ENCODE data around the gene KRT3. TPM values are rescaled to one million over a fixed set of nuclear protein-coding genes. Genes with fewer than 3 reads are reported as not detected.

KRT3 gene
- total RNA-seq = not detected in 2 replicates

GRCh38 chr12:52795694-52796428 is at the start of gene KRT3:
KRT3 (minus strand) TSS chr12:52796117; CDS start chr12:52796042, 75 bp downstream.
- no peak for DNase-seq (ENCODE audit: low read depth in 2 of 2)

DNA sequence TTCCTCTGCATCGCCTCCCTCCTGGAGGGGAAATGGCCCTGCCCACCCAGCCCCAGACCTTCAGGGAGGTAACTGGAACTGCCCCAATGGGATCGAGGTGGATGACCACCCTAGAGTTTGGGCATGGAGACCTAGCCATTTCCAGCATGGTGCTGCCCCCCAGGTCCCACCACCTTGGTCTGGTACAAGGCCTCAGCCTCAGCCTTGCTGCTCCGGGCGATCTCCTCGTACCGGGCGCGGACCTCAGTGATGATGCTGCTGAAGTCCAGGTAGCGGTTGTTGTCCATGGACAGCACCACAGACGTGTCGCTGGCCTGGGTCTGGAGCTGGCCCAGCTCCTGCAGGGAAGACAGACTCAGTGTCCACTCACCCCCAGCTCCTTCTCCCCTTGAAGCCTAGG is 48.5 kb upstream of the KRT3 start:
- no peak for DNase-seq (ENCODE audit: low read depth in 2 of 2)

DNA sequence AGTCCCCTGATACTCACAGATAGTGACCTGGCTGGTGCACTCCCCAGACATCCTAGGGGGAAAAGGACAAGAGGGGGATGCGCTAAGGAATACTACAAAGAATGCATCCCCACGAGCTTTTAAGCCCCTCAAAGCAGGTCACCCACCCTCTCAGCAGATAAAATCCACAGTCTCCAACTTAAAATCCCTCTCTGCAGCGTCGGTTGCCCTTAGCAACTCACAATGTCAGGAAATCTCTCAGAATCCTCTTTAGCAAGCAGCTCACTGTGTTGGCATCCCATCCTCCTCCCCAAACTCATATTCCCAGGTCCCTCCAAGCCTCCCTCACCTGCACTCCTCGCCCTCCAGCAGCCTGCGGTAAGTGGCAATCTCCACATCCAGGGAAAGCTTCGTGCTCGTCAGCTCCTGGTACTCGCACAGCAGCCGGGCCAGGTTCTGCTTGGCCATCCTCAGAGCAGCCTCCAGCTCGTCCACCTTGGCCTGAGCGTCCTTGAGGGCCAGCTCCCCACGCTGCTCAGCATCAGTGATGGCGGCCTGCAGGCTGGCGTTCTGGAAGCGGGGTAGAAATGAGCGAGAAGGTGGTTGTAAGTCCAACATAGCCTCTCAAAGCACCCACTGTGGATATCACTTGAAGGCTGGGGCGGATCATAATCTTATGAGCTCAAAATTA is 43.7 kb upstream of the KRT3 start:
- DNase-seq (ENCODE audit: low read depth in 2 of 2) = no peak

- no peak for DNase-seq (ENCODE audit: low read depth in 2 of 2)
These were observed 42.9 kb upstream of the KRT3 start for GRCh38 chr12:52838609-52839435.

DNA sequence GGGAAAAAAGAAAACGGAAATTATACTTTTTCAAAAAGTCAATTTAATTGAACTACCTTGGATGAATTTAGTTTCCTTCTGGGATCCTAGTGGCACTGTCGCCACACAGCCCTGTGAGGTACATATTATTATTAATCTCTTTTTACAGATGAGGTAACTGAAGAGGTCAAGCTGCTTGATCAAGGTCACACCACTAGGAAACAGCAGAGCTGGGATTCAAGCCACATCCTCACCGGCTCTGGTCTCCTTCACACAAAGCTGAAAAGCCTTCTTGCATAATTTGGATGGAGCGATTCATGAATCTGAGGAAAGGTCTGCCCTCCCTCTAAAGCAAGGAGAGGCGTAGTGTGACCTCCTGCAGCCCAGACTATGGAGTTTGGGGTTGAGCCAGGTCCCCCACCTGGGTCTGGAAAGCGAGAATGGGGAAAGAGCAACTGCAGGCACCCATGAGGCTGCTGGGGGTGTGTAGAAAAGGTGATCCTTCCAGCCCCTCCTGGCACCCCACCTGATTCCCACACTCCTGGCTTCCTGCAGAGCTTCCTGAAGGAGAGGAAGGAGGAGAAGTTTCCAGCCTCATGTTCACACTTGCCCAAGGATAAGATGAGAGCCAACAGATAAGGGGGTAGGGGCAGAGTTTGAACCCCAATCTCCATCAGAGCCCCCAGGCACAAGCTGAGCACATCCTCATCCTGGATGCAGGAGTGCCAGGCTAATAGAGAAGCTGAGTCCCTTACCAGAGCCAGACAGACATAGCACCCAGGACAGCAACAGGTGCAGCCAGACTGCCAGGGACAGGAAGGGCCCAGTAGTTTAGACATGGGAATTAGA is 42.1 kb upstream of the KRT3 start:
- DNase-seq (ENCODE audit: low read depth in 2 of 2) = no peak

DNA sequence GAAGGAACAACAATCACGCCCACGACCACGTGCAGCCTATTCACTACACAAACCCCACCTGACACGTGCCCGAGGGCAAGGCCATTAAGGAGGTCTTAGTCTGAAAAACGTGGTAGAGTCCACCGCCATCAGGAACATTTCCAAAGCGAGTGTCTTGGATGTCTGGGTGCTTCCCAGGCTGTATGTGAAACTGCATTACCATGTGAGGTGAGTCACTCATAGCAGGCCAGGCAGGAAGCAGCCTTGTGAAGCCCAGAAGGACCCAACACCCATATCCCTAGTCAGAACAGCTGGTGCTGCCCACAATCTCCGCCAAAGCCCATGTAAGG is 41.5 kb upstream of the KRT3 start:
- DNase-seq (ENCODE audit: low read depth in 2 of 2) = peak in 1 of 2 donors; percentile 69

GRCh38 chr12:52836491-52837412 is 40.8 kb upstream of the KRT3 start:
- DNase-seq (ENCODE audit: low read depth in 2 of 2) = no peak

DNA sequence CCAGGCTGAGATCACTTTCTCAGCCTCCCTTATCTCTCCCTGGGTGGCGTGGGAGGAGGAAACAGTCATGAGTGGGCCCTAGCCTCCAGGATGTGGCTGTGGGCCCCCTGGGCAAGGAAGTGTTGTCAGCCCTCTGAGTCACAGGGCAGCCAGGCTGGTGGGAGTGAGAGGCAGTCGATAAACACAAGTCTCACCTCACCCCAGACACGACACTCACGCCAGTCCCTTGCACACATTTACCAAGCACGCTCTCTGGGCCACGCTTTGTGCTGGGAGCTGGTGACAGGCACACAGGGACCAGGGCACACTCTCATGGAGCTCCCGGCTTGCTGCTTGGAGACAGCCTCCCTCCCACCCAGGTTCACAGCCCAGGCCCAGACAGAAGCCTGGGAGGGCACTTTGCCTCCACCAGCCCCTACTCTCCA is 40.1 kb upstream of the KRT3 start:
- peak in 1 of 2 donors; percentile 74 for DNase-seq (ENCODE audit: low read depth in 2 of 2)

DNA sequence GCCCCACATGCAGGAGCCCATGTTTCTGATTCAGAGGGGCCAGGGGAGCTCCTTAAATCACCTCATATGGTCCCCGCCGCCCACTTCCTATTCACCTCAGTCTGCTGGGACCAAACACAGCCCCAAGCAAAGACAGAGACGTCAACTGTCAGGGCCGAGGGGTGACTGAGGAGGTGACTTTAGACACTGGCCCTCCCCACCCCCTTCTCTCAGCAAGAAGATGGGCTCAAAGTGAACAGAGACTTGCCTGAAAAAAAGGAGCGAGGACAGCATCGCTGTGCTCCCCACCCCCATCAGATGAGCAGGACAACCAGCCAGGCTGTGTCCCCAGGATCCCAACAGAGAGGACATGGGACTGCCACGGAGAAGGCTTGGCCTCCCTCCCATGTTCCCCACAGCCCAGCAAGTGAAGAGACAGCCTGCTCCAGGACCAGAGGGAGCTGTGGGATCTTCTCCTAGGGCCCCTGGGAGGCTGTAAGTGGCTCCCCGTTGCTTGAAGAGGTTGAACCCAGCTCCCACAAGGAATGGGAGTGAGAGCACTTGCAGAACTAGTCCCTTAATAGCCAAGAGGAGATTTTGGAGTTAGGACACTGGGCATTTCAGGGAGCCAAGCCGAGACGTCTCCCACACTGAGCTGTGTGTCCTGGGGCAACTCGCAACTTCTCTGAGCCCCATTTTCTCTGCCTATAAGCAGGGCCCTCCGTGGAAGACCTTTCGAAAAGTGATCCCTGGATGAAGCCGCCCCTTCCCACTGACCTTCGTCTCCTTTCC is 39.5 kb upstream of the KRT3 start:
- DNase-seq (ENCODE audit: low read depth in 2 of 2) = no peak

DNA sequence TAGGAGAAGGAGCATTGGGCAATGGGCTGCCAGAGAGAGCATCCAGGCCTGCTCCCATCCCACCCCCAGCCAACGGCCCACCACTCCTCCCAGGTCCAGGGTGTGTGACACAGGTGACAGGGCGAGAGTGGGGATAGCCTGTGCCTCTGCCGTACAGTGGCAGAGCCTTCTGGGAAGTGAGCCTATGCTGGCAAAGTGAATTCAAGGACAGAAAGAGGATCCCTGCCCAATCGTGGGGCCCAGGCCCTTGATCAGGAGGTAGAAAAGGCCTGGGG is 38.7 kb upstream of the KRT3 start:
- DNase-seq (ENCODE audit: low read depth in 2 of 2) = no peak

DNA sequence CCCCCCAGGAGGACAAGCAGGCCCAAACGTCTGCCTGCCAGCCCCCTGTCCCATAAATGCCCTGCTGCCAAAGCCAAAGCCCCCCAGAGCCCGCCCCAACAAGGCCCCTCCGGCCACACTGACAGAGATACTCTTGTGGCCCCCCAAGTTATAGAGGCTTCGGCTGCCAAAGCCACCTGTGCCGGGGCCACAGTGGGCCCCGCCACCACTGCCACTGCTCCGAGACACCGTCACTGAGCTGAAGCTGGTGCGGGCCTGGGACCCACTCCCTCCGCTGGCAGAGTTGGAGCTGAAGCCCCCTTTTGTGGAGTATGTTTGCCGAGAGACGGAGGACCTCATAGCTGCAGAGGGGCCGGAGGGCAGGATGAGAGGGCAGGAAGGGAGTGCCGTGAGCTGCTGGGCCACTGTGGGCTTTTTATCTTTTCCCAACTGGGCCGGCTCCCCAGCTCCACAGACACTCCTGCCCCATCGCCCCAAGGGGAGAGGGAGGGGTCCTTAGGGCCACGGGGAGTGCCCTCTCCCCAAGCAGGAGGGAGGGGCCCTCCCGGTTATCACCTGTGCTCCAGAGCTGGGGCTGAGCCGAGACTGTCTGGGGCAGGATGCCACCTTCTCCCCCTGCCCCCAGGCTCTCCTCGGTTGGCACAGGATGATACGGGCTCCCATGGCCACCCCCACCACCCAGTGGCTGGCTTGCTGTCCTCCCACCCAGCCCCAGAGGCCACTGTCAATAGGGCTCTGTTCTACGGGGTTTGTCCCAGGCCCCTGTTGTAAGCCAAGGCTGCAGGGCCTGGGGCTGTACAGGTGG is 38.2 kb upstream of the KRT3 start, which contains the start of gene KRT79:
KRT79 (minus strand) TSS at position 390 of the 805 bp plus-strand sequence; CDS start at position 339, 51 bp downstream.
- DNase-seq (ENCODE audit: low read depth in 2 of 2) = no peak

- DNase-seq (ENCODE audit: low read depth in 2 of 2) = no peak
These were observed 37.3 kb upstream of the KRT3 start for GRCh38 chr12:52832985-52833905.

DNA sequence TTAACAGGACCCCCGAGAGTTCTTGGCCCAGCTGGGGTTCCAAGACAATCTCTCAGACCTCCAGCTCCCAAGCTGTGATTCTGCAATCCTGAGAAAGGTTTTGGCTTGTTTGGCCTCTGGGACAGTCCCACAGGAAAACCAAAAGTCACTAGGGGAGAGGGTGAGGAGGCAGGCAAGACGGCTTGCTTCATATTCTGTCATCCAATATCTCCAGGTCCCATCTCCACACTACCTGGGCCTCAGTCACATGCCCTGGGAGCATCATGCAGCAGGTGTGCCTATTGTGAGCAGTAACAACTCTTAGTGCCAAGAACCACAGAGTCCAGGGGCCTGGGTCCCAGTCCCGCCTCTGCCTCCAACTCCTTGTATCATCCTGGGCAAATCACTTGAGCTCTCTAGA is 36.5 kb upstream of the KRT3 start:
- no peak for DNase-seq (ENCODE audit: low read depth in 2 of 2)

- no peak for DNase-seq (ENCODE audit: low read depth in 2 of 2)
These were observed 35.3 kb upstream of the KRT3 start for GRCh38 chr12:52831251-52831650.

DNA sequence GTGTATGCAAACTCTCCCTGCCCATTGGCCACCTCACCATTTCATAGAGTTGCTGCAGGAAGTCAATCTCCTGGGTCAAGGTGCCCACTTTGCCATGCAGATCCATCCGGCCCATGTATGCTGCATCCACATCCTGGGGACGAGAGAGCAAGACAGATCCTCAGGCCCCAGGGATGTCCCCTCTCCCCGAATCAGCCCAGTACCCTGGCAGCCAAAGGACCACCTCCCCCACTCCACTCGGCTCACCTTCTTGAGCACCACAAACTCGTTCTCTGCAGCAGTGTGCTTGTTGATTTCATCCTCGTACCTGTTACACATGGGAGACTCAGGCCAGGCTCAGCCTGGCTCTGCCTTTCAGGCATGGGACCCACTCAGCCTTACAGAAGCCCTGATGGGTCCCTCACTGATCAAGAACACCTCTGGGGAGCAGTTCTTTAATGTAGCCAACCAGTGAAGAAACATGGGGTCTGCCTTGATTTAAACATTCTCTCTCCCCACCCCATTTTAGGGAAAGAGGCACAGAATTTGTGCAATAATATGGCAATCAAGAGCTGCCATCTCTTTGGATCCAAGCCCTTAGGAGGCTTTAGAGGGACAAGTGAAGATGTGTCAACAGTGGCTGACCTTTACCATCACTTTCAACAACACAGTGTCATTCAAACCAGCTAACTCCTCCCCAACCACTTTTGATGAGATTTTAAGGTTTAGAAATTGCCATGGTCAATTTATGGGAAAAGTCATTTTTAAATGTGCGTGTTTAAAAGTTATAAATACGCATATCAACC is 34.3 kb upstream of the KRT3 start:
- no peak for DNase-seq (ENCODE audit: low read depth in 2 of 2)

DNA sequence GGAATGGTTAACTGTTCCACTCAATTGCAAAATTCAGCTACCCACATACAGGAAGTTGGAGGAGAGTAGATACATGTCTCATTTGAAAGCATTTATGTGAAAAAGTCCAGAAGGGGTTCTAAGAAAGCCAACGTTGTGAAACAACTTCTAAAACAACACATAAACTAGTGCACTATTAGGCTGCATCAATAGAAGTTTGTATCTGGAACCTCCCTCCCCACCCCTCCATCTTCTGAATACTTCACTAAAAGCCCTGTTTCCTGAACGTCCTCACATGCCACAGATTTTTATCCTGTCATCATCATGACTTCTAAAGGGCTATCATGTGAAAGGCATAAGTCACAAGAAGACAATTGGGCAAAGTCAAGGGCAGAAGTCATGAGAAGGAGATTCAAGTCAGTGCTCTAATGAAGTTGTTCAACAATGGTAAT is 32.7 kb upstream of the KRT3 start:
- no peak for DNase-seq (ENCODE audit: low read depth in 2 of 2)

GRCh38 chr12:52828156-52828555 is 32.2 kb upstream of the KRT3 start:
- DNase-seq (ENCODE audit: low read depth in 2 of 2) = no peak
